ENCODE measurements around the gene PHACTR3.

Gene PHACTR3

DNA sequence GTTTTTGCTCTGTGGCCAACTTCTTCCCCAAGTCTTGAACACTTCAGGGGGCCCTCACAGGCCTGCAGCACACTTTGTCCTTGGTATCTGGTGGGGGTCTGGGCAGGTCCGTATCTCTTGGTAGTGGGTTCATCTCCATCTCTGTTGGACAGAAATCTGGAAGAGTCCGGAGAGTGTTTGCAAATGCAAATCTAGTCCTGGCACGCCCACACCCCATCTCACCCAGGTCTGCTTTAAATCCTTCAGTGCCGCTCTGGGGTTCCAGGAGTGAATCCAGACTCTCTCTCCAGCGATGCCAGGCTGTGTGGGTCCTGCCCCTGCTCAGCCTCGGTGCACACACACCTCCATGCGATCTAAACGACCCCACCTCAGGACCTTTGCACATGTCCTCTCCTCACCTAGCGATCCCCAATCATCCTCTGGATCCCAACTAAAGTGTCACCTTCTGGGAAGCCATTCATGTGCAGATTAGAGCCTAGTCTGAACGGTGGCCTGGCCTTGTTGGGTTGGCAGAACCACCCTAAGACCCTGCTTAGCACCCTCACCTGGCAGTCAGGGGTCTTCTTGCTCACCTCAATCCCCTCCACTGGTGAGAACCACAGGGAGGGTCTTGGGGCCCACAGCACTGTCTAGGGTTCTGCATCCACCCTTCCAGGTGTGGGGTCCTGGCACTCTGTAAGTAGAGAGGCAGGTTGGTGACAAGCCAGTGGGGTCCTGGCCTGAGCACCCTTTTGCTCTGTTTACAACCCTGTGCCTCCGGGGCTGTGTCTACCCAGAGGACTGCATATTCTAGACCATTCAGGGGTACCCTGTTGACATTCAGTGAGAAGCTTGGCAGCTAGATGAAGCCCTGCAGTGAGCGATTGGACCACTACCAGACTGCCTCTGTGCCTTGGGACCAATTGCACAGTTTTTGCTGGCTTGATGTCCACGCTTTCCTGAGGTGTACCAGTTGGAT is 228.3 kb downstream of the PHACTR3 start:
- no peak overlapping the region for H3K4me3 ChIP-seq (ENCODE audit: low read depth, low read length)
- TF ChIP-seq, protein P1, sequence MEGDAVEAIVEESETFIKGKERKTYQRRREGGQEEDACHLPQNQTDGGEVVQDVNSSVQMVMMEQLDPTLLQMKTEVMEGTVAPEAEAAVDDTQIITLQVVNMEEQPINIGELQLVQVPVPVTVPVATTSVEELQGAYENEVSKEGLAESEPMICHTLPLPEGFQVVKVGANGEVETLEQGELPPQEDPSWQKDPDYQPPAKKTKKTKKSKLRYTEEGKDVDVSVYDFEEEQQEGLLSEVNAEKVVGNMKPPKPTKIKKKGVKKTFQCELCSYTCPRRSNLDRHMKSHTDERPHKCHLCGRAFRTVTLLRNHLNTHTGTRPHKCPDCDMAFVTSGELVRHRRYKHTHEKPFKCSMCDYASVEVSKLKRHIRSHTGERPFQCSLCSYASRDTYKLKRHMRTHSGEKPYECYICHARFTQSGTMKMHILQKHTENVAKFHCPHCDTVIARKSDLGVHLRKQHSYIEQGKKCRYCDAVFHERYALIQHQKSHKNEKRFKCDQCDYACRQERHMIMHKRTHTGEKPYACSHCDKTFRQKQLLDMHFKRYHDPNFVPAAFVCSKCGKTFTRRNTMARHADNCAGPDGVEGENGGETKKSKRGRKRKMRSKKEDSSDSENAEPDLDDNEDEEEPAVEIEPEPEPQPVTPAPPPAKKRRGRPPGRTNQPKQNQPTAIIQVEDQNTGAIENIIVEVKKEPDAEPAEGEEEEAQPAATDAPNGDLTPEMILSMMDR (IDR thresholded peaks at IDR 0.05; ENCODE audit: borderline replicate concordance, insufficient read depth, low read depth, low read length): no peak

DNA sequence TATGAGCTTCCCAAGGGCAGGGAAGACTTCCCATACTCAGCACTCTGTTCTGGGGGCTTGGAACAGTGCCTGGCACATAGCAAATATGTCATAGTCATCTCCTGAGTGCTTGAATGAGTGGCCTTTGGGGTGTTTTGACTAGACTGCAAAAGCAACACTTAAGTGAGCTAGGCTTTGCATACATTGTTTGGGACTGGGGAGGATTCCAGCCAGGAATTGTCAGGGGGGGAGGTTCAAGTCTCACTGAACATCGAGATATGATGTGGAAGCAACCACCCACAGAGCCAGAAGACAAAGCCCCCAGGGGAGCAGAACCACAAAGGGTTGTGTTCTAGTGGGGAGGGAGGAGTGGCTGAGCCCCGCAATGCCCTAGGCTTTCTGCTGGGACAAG is 230.7 kb downstream of the PHACTR3 start:
- no peak overlapping the region for H3K4me3 ChIP-seq (ENCODE audit: low read depth, low read length)
- TF ChIP-seq, protein P1 (IDR thresholded peaks at IDR 0.05; ENCODE audit: borderline replicate concordance, insufficient read depth, low read depth, low read length): no peak

DNA sequence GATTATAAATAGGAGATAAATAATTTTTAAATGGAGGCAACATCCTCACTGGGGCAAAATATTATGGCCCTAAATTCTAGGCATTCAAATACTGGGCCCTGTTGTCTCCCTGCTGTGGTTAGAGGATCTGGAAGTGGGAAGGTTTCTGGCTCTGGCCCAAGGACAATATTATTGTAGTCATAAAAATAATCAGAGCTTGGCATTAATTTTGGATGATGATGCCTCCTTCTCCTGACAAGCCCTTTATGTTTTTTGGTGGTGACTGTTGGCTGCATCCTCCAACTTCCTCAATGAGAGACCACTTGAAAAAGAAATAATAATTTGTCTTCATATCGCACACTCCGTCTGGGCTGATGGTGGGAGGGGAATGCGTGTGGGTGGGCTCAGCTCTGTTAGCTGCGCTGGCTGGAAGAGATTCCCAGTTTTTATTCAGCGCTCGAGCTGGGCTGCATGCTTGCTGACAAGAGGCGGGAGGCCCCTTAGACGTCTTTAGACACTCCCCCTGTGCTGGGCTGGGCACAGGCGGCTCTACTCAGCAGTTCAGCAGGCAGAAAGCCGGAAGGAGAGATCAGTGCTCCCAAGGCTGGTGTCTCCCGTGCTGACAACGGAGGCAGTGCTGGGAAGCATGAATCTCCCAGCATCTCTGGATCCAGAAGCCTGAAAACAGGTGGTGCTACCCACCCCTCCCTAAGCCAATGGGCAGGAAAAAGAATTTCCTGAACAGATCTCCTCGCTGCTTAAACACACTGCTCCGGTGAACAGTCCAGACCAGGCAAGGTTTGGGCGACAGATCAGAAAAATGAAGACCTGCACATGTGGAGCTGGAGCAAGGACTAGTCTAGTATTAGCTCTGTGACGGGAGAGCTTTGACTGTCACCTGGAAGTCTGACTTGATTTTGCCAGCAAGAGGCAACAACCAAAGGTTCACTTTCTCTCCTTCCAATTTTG is 231.4 kb downstream of the PHACTR3 start:
- no peak overlapping the region for H3K4me3 ChIP-seq (ENCODE audit: low read depth, low read length)
- TF ChIP-seq, protein P1 (IDR thresholded peaks at IDR 0.05; ENCODE audit: borderline replicate concordance, insufficient read depth, low read depth, low read length): no peak

DNA sequence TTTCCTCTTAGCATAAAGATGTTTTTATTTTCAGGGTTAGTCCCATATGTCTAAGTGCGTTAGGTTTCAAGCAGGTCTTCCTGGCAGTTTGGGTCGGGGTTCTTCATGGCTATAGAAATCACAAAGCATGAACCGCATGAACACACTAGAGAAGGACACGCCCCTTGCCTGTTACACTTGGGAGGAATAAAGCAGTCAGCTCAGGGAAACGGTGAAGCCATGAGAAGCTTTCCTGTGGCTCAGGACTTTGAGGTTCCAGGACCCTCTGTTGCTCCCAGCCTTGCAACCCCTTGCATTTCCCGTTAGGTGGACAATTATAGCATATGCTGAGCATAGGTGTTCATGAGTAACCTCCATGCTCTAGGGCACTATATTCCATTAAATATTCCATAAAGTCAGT is 232.4 kb downstream of the PHACTR3 start:
- H3K4me3 ChIP-seq (ENCODE audit: low read depth, low read length): no peak overlapping the region

DNA sequence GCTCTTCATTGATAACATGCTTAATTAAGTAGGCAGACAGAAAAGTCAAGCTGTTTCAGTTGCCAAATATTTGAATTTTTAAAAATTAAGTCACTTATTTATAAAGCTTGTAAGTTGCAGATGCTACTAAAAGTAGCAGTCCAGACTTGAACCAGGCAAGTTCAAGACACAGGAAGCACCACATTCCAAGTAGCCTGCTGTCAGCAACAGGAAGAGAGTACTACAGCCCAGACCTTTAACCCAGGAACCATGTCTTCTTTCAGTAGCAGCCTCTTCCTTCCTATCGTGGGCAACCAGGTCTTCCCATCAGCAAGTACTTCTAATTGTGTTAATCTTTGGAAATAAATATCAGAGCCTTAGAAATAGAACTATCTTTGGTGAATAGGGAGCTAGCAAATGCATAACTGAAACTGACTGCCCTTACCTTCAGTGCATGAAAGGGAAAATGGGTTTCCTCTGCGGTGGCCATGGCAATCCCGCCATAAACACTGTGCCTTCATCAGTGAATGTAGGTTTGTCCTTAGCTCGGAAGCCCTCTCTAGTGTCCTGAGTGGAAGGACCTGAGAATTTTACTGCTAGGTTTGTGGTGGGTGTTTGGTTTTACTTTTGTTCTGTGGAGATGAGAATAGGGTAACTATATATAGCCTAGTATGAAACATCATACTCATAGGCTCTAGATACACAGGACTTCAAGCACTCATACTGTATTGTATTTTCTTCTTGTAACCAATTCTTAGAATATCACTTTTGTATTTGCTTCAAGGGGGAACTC is 233.5 kb downstream of the PHACTR3 start:
- TF ChIP-seq, protein P1 (IDR thresholded peaks at IDR 0.05; ENCODE audit: borderline replicate concordance, insufficient read depth, low read depth, low read length): no peak
- H3K4me3 ChIP-seq (ENCODE audit: low read depth, low read length): no peak overlapping the region

More for the DNA sequence above, 232.4 kb downstream of the PHACTR3 start:
- TF ChIP-seq, protein P1 (IDR thresholded peaks at IDR 0.05; ENCODE audit: borderline replicate concordance, insufficient read depth, low read depth, low read length): no peak

DNA sequence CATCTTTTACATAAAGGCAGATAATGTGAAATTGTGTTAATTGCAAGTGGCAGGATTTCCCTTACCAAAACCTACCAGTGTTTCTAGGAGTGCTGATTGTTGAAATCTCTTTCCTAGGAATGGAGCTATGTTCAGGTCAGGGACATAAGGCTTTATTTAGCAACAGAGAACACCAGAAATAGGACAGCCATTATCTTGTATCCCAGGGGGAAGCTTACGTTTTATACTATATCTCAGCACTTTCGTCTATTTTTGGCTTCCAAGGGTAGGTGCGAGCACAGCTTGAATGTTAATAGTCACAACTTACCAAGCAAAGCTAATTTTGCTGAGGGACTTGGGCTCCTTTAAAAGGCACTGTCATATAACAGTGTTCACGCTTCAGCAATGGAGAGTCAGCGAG is 235.1 kb downstream of the PHACTR3 start:
- TF ChIP-seq, protein P1 (IDR thresholded peaks at IDR 0.05; ENCODE audit: borderline replicate concordance, insufficient read depth, low read depth, low read length): no peak
- H3K4me3 ChIP-seq (ENCODE audit: low read depth, low read length): no peak overlapping the region

Measured in GM12875 (cell line).